ENCODE measurements around the gene RAB32.

RAB32 gene

DNA sequence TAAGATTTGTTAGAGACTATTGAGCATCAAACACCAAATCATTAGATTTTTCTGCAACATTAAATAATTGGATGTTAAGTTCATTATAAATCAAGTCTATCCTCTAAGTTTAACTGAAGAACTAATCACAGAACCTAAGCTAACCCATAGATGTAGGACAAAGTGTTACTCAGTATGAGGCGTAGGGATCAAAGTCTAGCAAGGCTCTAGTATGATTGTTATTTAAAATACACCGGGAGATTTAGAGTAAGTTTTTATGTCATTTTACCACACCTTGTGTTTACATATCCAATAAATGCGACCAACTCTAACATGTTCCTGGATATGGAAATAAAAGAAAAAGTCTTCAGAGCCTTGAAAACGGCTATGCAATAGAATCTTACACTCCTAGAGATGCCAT is 57.7 kb downstream of the RAB32 start:
- peaks cover 6% of the 10 kb centered on the region for H3K4me1 Mint-ChIP-seq
- no peaks in the 10 kb centered on the region for H3K9me3 Mint-ChIP-seq
- no peak overlapping the region for H3K4me3 Mint-ChIP-seq
- H3K27me3 Mint-ChIP-seq: peaks cover 11% of the 10 kb centered on the region
- no peak overlapping the region for H3K27ac Mint-ChIP-seq
- H3K36me3 Mint-ChIP-seq: no peaks in the 10 kb centered on the region

DNA sequence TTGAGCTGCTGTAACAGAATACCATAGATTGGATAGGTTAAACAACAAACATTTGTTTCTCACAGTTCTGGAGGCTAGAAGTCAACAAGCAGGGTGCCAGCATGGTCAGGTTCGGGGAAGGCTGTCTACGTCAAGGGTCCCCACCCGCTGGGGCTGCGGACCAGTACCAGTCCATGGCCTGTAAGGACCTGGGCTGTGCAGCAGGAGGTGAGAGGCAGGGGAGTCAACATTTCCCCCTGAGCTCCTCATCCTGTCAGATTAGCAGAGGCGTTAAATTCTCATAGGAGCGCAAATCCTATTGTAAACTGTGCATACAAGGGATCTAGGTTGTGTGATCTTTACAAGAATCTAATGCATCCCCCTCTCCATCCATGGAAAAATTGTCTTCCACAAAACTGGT is 58.9 kb downstream of the RAB32 start:
- Mint-ChIP-seq H3K9me3 (no peaks in the 10 kb centered on the region), H3K27ac (no peak overlapping the region), H3K36me3 (no peaks in the 10 kb centered on the region), H3K27me3 (peaks cover 11% of the 10 kb centered on the region), H3K4me1 (peaks cover 6% of the 10 kb centered on the region), H3K4me3 (no peak overlapping the region)
